Measurements from ENCODE around the gene DCN. TPM values are rescaled to one million over a fixed set of nuclear protein-coding genes. Genes with fewer than 3 reads are reported as not detected.
"Not testable (repeated sequence)": the region's sequence is repeated elsewhere in the genome, so short reads cannot be mapped to it uniquely, and the experiment has no call there.

Gene DCN
- total RNA-seq, 2 donors from 2014 or later, result 104 to 404 TPM

DNA sequence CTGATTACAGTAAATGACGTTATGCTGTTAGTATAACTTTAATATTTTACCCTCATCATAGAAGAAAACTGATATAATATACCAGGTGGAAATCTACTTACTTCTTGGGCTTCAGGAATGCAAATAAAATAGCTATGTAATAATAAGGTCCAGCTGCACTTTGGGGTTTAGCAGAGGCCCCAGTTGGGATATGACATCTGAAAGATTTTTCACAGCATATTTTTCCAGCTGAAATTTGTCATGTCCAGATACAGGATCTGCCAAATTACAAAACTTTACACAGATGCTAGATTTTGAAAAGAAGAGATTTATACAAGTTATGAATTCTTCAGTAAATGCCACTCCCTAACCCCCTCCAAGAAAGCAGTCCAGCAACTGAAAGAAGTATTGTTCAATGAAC, 29.2 kb upstream of the DCN start:
- Histone ChIP-seq H3K27ac (no peak overlapping the region), H3K4me1 (replicated peaks) (no peaks in the 10 kb centered on the region), H3K27me3 (replicated peaks; ENCODE audit: insufficient read depth) (no peaks in the 10 kb centered on the region), H3K36me3 (no peaks in the 10 kb centered on the region), H3K4me3 (no peak overlapping the region), H3K9me3 (no peaks in the 10 kb centered on the region)
- intact Hi-C loops (cut with DNase I), result no loop called here
- WGBS, result 54% methylated on average over 1 of the region's 1 CpG
- no peak for DNase-seq (ENCODE audit: low spot score)
- TF ChIP-seq, protein P1, sequence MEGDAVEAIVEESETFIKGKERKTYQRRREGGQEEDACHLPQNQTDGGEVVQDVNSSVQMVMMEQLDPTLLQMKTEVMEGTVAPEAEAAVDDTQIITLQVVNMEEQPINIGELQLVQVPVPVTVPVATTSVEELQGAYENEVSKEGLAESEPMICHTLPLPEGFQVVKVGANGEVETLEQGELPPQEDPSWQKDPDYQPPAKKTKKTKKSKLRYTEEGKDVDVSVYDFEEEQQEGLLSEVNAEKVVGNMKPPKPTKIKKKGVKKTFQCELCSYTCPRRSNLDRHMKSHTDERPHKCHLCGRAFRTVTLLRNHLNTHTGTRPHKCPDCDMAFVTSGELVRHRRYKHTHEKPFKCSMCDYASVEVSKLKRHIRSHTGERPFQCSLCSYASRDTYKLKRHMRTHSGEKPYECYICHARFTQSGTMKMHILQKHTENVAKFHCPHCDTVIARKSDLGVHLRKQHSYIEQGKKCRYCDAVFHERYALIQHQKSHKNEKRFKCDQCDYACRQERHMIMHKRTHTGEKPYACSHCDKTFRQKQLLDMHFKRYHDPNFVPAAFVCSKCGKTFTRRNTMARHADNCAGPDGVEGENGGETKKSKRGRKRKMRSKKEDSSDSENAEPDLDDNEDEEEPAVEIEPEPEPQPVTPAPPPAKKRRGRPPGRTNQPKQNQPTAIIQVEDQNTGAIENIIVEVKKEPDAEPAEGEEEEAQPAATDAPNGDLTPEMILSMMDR (IDR thresholded peaks at IDR 0.05), result no peak
- TF ChIP-seq POLR2A (IDR thresholded peaks at IDR 0.05) (no peak), POLR2AphosphoS5 (IDR thresholded peaks at IDR 0.05) (no peak)

DNA sequence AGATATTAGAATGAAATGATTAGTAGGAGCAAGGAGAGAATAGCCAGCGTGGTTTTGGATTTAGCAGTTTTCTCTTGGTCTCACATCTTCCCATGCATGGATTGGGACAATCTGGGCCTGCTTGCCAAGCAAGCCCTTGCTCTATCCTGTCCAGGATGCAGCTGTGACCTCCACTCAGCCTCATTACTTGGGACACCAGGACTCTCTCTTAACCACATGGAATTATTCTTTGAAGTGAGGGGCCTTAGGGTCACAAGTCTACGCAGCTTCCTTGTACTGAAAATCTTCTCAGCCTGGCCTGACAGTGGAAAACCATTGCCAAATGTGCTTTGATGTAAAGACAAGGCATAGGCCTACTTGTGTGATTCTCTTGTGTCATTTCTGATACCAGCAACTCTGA, 28.0 kb upstream of the DCN start:
- H3K27me3 ChIP-seq (replicated peaks; ENCODE audit: insufficient read depth), result no peaks in the 10 kb centered on the region
- no peak for DNase-seq (ENCODE audit: low spot score)
- no peak overlapping the region for H3K4me3 ChIP-seq
- no peaks in the 10 kb centered on the region for H3K36me3 ChIP-seq
- no peak overlapping the region for H3K27ac ChIP-seq
- WGBS, result 90% methylated on average over 2 of the region's 2 CpGs
- no peaks in the 10 kb centered on the region for H3K4me1 ChIP-seq (replicated peaks)
- TF ChIP-seq, protein P1 (IDR thresholded peaks at IDR 0.05), result no peak
- TF ChIP-seq POLR2AphosphoS5 (IDR thresholded peaks at IDR 0.05), result no peak
- no peak for TF ChIP-seq POLR2A (IDR thresholded peaks at IDR 0.05)
- no peaks in the 10 kb centered on the region for H3K9me3 ChIP-seq
- intact Hi-C loops (cut with DNase I), result no loop called here

DNA sequence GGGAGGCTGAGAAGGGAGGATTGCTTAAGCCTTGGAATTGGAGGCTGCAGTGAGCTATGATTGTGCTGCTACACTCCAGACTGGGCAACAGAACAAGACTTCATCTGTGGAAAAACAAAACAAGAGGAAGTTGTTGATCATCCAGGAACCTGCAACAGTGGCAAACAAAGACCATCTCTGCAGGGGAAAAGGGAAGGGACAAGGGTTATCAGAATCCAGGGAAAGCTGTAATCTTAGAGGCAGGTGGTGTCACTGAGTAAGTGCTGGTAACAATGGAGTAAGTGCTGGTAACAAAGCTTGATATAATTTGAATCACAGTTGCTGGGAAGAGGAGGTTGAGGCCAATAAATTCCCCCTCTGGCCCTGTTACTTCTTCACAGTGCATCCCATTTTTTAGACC, 27.5 kb upstream of the DCN start:
- no peaks in the 10 kb centered on the region for H3K27me3 ChIP-seq (replicated peaks; ENCODE audit: insufficient read depth)
- intact Hi-C loops (cut with DNase I), result no loop called here
- H3K27ac ChIP-seq, result no peak overlapping the region

DNA sequence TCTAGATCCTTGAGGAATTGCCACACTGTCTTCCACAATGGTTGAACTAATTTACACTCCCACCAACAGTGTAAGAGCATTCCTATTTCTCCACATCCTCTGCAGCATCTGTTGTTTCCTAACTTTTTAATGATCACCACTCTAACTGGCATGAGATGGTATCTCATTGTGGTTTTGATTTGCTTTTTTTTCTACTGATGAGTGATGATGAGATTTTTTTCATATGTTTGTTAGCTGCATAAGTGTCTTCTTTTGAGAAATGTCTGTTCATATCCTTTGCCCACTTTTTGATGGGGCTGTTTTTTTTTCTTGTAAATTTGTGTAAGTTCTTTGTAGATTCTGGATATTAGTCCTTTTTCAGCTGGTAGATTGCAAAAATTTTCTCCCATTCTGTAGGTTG, 24.7 kb upstream of the DCN start:
- DNase-seq (ENCODE audit: low spot score); H3K27me3 ChIP-seq (replicated peaks; ENCODE audit: insufficient read depth); H3K4me1 ChIP-seq (replicated peaks); H3K9me3 ChIP-seq; H3K36me3 ChIP-seq; H3K4me3 ChIP-seq; intact Hi-C loops (cut with DNase I); H3K27ac ChIP-seq: not testable (repeated sequence)

More for the DNA sequence above, 27.5 kb upstream of the DCN start:
- H3K9me3 ChIP-seq, result no peaks in the 10 kb centered on the region
- no peaks in the 10 kb centered on the region for H3K4me1 ChIP-seq (replicated peaks)
- no peak overlapping the region for H3K4me3 ChIP-seq
- H3K36me3 ChIP-seq, result no peaks in the 10 kb centered on the region
- DNase-seq (ENCODE audit: low spot score), result no peak
- TF ChIP-seq, protein P1 (IDR thresholded peaks at IDR 0.05), result no peak
- TF ChIP-seq POLR2A (IDR thresholded peaks at IDR 0.05) (no peak), POLR2AphosphoS5 (IDR thresholded peaks at IDR 0.05) (no peak)

DNA sequence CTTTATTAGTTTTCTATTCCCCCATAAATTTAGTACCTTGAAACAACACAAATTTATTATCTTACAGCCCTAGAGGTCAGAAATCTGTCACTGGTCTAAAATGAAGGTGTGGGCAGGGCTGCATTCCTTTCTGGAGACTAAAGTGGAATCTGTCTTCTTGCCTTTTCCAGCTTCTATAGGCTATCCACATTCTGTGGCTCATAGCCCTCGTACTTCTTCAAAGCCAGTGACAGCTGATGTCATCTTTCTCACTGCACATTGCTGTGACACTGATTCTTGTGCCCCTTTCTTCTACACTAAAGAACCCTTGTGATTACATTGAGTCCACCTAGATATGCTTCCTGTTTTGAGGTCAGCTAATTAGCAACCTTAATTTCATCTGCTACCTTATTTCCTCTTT, 23.2 kb upstream of the DCN start:
- DNase-seq (ENCODE audit: low spot score), result no peak
- Histone ChIP-seq H3K27ac (no peak overlapping the region), H3K36me3 (no peaks in the 10 kb centered on the region), H3K4me3 (no peak overlapping the region), H3K27me3 (replicated peaks; ENCODE audit: insufficient read depth) (no peaks in the 10 kb centered on the region), H3K4me1 (replicated peaks) (no peaks in the 10 kb centered on the region), H3K9me3 (no peaks in the 10 kb centered on the region)
- TF ChIP-seq, protein P1 (IDR thresholded peaks at IDR 0.05), result no peak
- WGBS, result 87% methylated on average over 1 of the region's 1 CpG
- intact Hi-C loops (cut with DNase I), result no loop called here

DNA sequence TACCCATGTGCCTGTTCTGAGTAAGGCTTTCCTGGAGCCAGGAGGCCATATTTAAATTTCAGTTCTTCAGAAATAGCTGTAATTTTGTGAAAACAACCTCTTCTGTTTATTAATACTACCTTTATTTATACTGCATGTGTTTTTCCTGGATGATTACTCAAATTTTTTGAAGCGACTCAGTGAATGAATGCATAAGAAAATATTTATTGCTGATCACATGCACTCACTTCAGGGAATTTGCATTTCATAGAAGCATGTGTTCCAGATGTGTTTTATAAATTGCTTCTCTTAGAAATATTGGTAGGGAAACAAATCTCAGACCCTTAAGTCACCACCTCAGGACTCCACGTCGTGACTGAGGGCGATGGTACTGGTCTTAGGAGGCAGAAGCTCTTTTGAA, 21.8 kb upstream of the DCN start:
- Histone ChIP-seq H3K4me1 (replicated peaks) (no peaks in the 10 kb centered on the region), H3K27ac (no peak overlapping the region), H3K4me3 (no peak overlapping the region), H3K36me3 (no peaks in the 10 kb centered on the region), H3K9me3 (no peaks in the 10 kb centered on the region), H3K27me3 (replicated peaks; ENCODE audit: insufficient read depth) (no peaks in the 10 kb centered on the region)
- WGBS, result 95% methylated on average over 4 of the region's 4 CpGs
- no peak for TF ChIP-seq POLR2AphosphoS5 (IDR thresholded peaks at IDR 0.05)
- TF ChIP-seq, protein P1 (IDR thresholded peaks at IDR 0.05), result no peak
- TF ChIP-seq POLR2A (IDR thresholded peaks at IDR 0.05), result no peak
- intact Hi-C loops (cut with DNase I), result no loop called here
- DNase-seq (ENCODE audit: low spot score), result no peak

All from prostate gland (tissue), 2 donors.